ENCODE measurements around the gene DLST.

DLST gene

GRCh38 chr14:74934476-74935359 is 53.0 kb downstream of the DLST start:
- no peaks in the 10 kb centered on the region for H3K4me1 ChIP-seq (ENCODE audit: control insufficient read depth, insufficient read depth, low read length)
- POLR2A ChIA-PET: no interaction called here
- TF ChIP-seq OSR2 (tag by site-specific recombination; IDR thresholded peaks at IDR 0.05) (no peak), ZNF449 (tag by site-specific recombination; IDR thresholded peaks at IDR 0.05) (no peak), ZNF548 (tag by site-specific recombination; IDR thresholded peaks at IDR 0.05) (no peak)
- H3K9me3 ChIP-seq (ENCODE audit: control insufficient read depth, insufficient read depth, low read depth, low read length): no peaks in the 10 kb centered on the region
- no peak overlapping the region for H3K27ac ChIP-seq (ENCODE audit: extremely low read depth, low read depth, low read length)
- no peaks in the 10 kb centered on the region for H3K36me3 ChIP-seq (ENCODE audit: control insufficient read depth in 2 of 2, insufficient read depth in 1 of 2, low read length in 2 of 2)
- CTCF ChIA-PET: interaction anchor here (0.6 to 1.0 kb wide), 3 partner anchors 11 to 56 kb away, joined by 4 to 7 read pairs (median 5); partner anchors contain the start of gene PGF
- H3K4me3 ChIP-seq (ENCODE audit: low read depth, low read length): no peak overlapping the region

- Histone ChIP-seq H3K27ac (ENCODE audit: extremely low read depth, low read depth, low read length) (no peak overlapping the region), H3K36me3 (ENCODE audit: control insufficient read depth in 2 of 2, insufficient read depth in 1 of 2, low read length in 2 of 2) (no peaks in the 10 kb centered on the region), H3K4me1 (ENCODE audit: control insufficient read depth, insufficient read depth, low read length) (no peaks in the 10 kb centered on the region), H3K4me3 (ENCODE audit: low read depth, low read length) (no peak overlapping the region), H3K9me3 (ENCODE audit: control insufficient read depth, insufficient read depth, low read depth, low read length) (no peaks in the 10 kb centered on the region)
- ChIA-PET POLR2A (no interaction called here), CTCF (interaction anchor here (0.7 to 1.0 kb wide), 3 partner anchors 10 to 154 kb away, joined by 3 to 7 read pairs (median 5); partner anchors contain the start of gene PGF)
- no peak for TF ChIP-seq ZNF558 (tag by site-specific recombination; IDR thresholded peaks at IDR 0.05)
- TF ChIP-seq OSR2 (tag by site-specific recombination; IDR thresholded peaks at IDR 0.05): no peak
- TF ChIP-seq ZNF133 (tag by site-specific recombination; IDR thresholded peaks at IDR 0.05): no peak
- TF ChIP-seq ZNF302 (tag by site-specific recombination; IDR thresholded peaks at IDR 0.05; ENCODE audit: low read depth): no peak
- no peak for TF ChIP-seq ZNF335 (tag by site-specific recombination; conservative IDR thresholded peaks at IDR 0.05)
- peak; percentile 58 for TF ChIP-seq PRDM10 (tag by site-specific recombination; IDR thresholded peaks at IDR 0.05)
Observed at GRCh38 chr14:74935360-74935680, 53.6 kb downstream of the DLST start.

GRCh38 chr14:74936151-74936550 is 54.4 kb downstream of the DLST start:
- no peaks in the 10 kb centered on the region for H3K4me1 ChIP-seq (ENCODE audit: control insufficient read depth, insufficient read depth, low read length)

GRCh38 chr14:74936731-74937130 is 55.0 kb downstream of the DLST start:
- Histone ChIP-seq H3K27ac (ENCODE audit: extremely low read depth, low read depth, low read length) (no peak overlapping the region), H3K4me3 (ENCODE audit: low read depth, low read length) (no peak overlapping the region), H3K9me3 (ENCODE audit: control insufficient read depth, insufficient read depth, low read depth, low read length) (no peaks in the 10 kb centered on the region), H3K4me1 (ENCODE audit: control insufficient read depth, insufficient read depth, low read length) (no peaks in the 10 kb centered on the region), H3K36me3 (ENCODE audit: control insufficient read depth in 2 of 2, insufficient read depth in 1 of 2, low read length in 2 of 2) (peaks cover 0 to 9% of the 10 kb centered on the region in 2 experiments; a peak in 1 of 3 replicates)
- POLR2A ChIA-PET: no interaction called here
- TF ChIP-seq ZNF350 (tag by site-specific recombination; IDR thresholded peaks at IDR 0.05): no peak
- no peak for TF ChIP-seq ZNF658 (tag by site-specific recombination; IDR thresholded peaks at IDR 0.05)
- no peak for TF ChIP-seq ZBTB21 (tag by site-specific recombination; IDR thresholded peaks at IDR 0.05)
- no peak for TF ChIP-seq REST (tag by site-specific recombination; IDR thresholded peaks at IDR 0.05)
- no peak for TF ChIP-seq ZNF596 (tag by site-specific recombination; IDR thresholded peaks at IDR 0.05)
- TF ChIP-seq ZNF23 (tag by site-specific recombination; IDR thresholded peaks at IDR 0.05; ENCODE audit: borderline replicate concordance): no peak
- CTCF ChIA-PET: interaction anchor here (1.1 to 2.1 kb wide), 2 partner anchors 9 to 10 kb away, joined by 3 to 10 read pairs; no protein-coding TSS in a partner anchor

More at GRCh38 chr14:74936151-74936550, 54.4 kb downstream of the DLST start:
- peaks cover 0 to 3% of the 10 kb centered on the region in 2 experiments; a peak in 1 of 3 replicates for H3K36me3 ChIP-seq (ENCODE audit: control insufficient read depth in 2 of 2, insufficient read depth in 1 of 2, low read length in 2 of 2)
- ChIA-PET CTCF (interaction anchor here (0.8 to 2.1 kb wide), 3 partner anchors 9 to 153 kb away, joined by 3 to 10 read pairs (median 3); no protein-coding TSS in a partner anchor), POLR2A (no interaction called here)
- no peak overlapping the region for H3K4me3 ChIP-seq (ENCODE audit: low read depth, low read length)
- TF ChIP-seq ZSCAN30 (tag by site-specific recombination; IDR thresholded peaks at IDR 0.05) (no peak), ZIC2 (tag by site-specific recombination; IDR thresholded peaks at IDR 0.05) (no peak), ZNF16 (tag by site-specific recombination; IDR thresholded peaks at IDR 0.05; ENCODE audit: low read depth) (no peak), ZNF311 (tag by site-specific recombination; IDR thresholded peaks at IDR 0.05; ENCODE audit: borderline replicate concordance) (no peak)
- no peaks in the 10 kb centered on the region for H3K9me3 ChIP-seq (ENCODE audit: control insufficient read depth, insufficient read depth, low read depth, low read length)
- no peak overlapping the region for H3K27ac ChIP-seq (ENCODE audit: extremely low read depth, low read depth, low read length)
